CD4-positive, CD25-positive, alpha-beta regulatory T cell (primary cell): Measurements from ENCODE around the gene MARCHF4. TPM values are rescaled to one million over a fixed set of nuclear protein-coding genes. Genes with fewer than 3 reads are reported as not detected.

Source experiments
- ATAC-seq, 2 donors: fragments of 150-1000 bp; cut with Tn5 transposase; one replicate each; pipeline ENCODE4 v1.10.0; 2021; ENCODE audit warnings: low read depth in 2 of 2, moderate number of reproducible peaks in 2 of 2, moderate library complexity in 1 of 2
- DNase-seq, 3 donors: peaks; one replicate each; pipeline versions ENCODE4 v3.0.0 to v3.0.0-alpha.2; 2012 to 2022; ENCODE audit warnings: mixed read lengths in 1 of 3
- H3K27ac ChIP-seq: one replicate; pipeline ENCODE4 v1.7.0; 2013; ENCODE audit warnings: mild to moderate bottlenecking, low read length; ENCODE audit not compliant: insufficient read depth, poor library complexity, severe bottlenecking
- H3K27me3 ChIP-seq: one replicate; pipeline ENCODE4 v1.7.0; 2013; ENCODE audit warnings: low read length; ENCODE audit not compliant: control insufficient read depth, insufficient read depth
- H3K36me3 ChIP-seq: one replicate; pipeline ENCODE4 v1.7.0; 2013; ENCODE audit warnings: mild to moderate bottlenecking, low read length, moderate library complexity; ENCODE audit not compliant: control insufficient read depth, insufficient read depth
- H3K4me1 ChIP-seq: 2 replicates; pipeline ENCODE4 v1.7.0; 2013; ENCODE audit warnings: mild to moderate bottlenecking, low read length; ENCODE audit not compliant: insufficient read depth, control insufficient read depth, poor library complexity, severe bottlenecking
- H3K4me3 ChIP-seq: one replicate; pipeline ENCODE4 v1.7.0; 2013; ENCODE audit warnings: low read depth, mild to moderate bottlenecking, low read length, moderate library complexity
- H3K9me3 ChIP-seq, 2 experiments: 1 replicate in 1 of 2; 2 replicates in 1 of 2; pipeline ENCODE4 v1.7.0; 2013; ENCODE audit warnings: low read length in 2 of 2, mild to moderate bottlenecking in 1 of 2, moderate library complexity in 1 of 2; ENCODE audit not compliant: control insufficient read depth in 2 of 2
- H3K27ac Mint-ChIP-seq, 3 donors: one replicate each; pipeline ENCODE4 v1.8.0; 2020 to 2022; ENCODE audit warnings: mild to moderate bottlenecking in 3 of 3, mixed read lengths in 3 of 3, moderate library complexity in 2 of 3
- H3K27me3 Mint-ChIP-seq: one replicate; pipeline ENCODE4 v1.8.0; 2022; ENCODE audit warnings: mild to moderate bottlenecking, mixed read lengths
- H3K36me3 Mint-ChIP-seq: one replicate; pipeline ENCODE4 v1.8.0; 2020; ENCODE audit warnings: mixed read lengths
- H3K4me1 Mint-ChIP-seq, 4 donors: one replicate each; pipeline ENCODE4 v1.8.0; 2020 to 2022; ENCODE audit warnings: mixed read lengths in 4 of 4, mild to moderate bottlenecking in 1 of 4
- H3K4me3 Mint-ChIP-seq, 4 donors: one replicate each; pipeline ENCODE4 v1.8.0; 2020 to 2022; ENCODE audit warnings: mild to moderate bottlenecking in 4 of 4, mixed read lengths in 4 of 4, moderate library complexity in 3 of 4
- H3K9me3 Mint-ChIP-seq, 7 donors: one replicate each; pipeline ENCODE4 v1.8.0; 2020 to 2022; ENCODE audit warnings: mixed read lengths in 7 of 7, mild to moderate bottlenecking in 3 of 7, moderate library complexity in 2 of 7
- polyA plus RNA-seq, 4 donors: library from polyadenylated mRNA; unstranded; fragments of 300-500 nt; fragmentation: Illumina TruSeq; gene quantifications; one replicate each; pipeline ENCODE4 v1.2.3, GENCODE V29; 2021
- total RNA-seq: library from RNA; stranded (reverse); gene quantifications from one replicate; pipeline ENCODE4 v1.2.3, GENCODE V29; 2022

Gene MARCHF4
- total and polyA plus RNA-seq, 5 donors from 2014 or later, result not detected

- no peak for ATAC-seq
- Histone ChIP-seq H3K27me3 (no peaks in the 10 kb centered on the region), H3K9me3 (no peaks in the 10 kb centered on the region), H3K27ac (no peak overlapping the region), H3K36me3 (peaks cover 26% of the 10 kb centered on the region), H3K4me1 (peaks cover 15% of the 10 kb centered on the region), H3K4me3 (peak overlapping the region; percentile 13)
- peaks cover 0 to 2% (median 0%) of the 10 kb centered on the region in 7 donors for H3K9me3 Mint-ChIP-seq
- H3K36me3 Mint-ChIP-seq, result peaks cover 21% of the 10 kb centered on the region
- H3K4me1 Mint-ChIP-seq, result peaks cover 17 to 55% (median 38%) of the 10 kb centered on the region in 4 donors
- no peak for DNase-seq
- H3K27me3 Mint-ChIP-seq, result peaks cover 4% of the 10 kb centered on the region
- H3K27ac Mint-ChIP-seq, result peak overlapping the region in 1 of 3 donors; percentile 73
- peak overlapping the region; percentile 79 to 99 (median 94) for H3K4me3 Mint-ChIP-seq
Measured at GRCh38 chr2:216413882-216414281, 41.6 kb upstream of the MARCHF4 start.

- peak within 1 kb of the TSS; percentile 75 for H3K4me3 ChIP-seq
- Mint-ChIP-seq H3K9me3 (peaks cover 0 to 2% (median 0%) of the 10 kb centered on the region in 7 donors), H3K4me1 (peaks cover 10 to 50% (median 25%) of the 10 kb centered on the region in 4 donors), H3K4me3 (peak within 1 kb of the TSS; percentile 91 to 99 (median 98)), H3K36me3 (peaks cover 12% of the 10 kb centered on the region), H3K27me3 (peaks cover 4% of the 10 kb centered on the region), H3K27ac (peak within 1 kb of the TSS; percentile 94 to 98 (median 95))
- no peaks in the 10 kb centered on the region for H3K27me3 ChIP-seq
- ATAC-seq, result peak; percentile 93
- DNase-seq, result peak; percentile 98 to 99 (median 98)
- H3K4me1 ChIP-seq, result peaks cover 15% of the 10 kb centered on the region
- no peaks in the 10 kb centered on the region for H3K9me3 ChIP-seq
- peak within 1 kb of the TSS; percentile 82 for H3K27ac ChIP-seq
- H3K36me3 ChIP-seq, result peaks cover 20% of the 10 kb centered on the region
Measured at GRCh38 chr2:216412022-216412999, 40.0 kb upstream of the MARCHF4 start, which contains the start of gene SMARCAL1. TSS of gene SMARCAL1 (plus strand) at chr2:216412484. CDS start at chr2:216414705, 2,221 bp downstream.

- peak overlapping the region in 2 of 4 donors; percentile 19 to 38 for H3K4me3 Mint-ChIP-seq
- peaks cover 6 to 43% (median 20%) of the 10 kb centered on the region in 4 donors for H3K4me1 Mint-ChIP-seq
- Histone ChIP-seq H3K27me3 (no peaks in the 10 kb centered on the region), H3K4me3 (no peak overlapping the region), H3K36me3 (peaks cover 9% of the 10 kb centered on the region), H3K27ac (no peak overlapping the region), H3K9me3 (no peaks in the 10 kb centered on the region), H3K4me1 (peaks cover 15% of the 10 kb centered on the region)
- H3K36me3 Mint-ChIP-seq, result peaks cover 8% of the 10 kb centered on the region
- H3K27me3 Mint-ChIP-seq, result peaks cover 10% of the 10 kb centered on the region
- H3K27ac Mint-ChIP-seq, result peak overlapping the region in 2 of 3 donors; percentile 9 to 24
- DNase-seq (peak in 1 of 3 donors; percentile 76), ATAC-seq (no peak)
- H3K9me3 Mint-ChIP-seq, result peaks cover 0 to 2% (median 0%) of the 10 kb centered on the region in 7 donors
Measured at GRCh38 chr2:216410550-216410949, 38.3 kb upstream of the MARCHF4 start.

GRCh38 chr2:216408426-216409290 is 36.4 kb upstream of the MARCHF4 start:
- H3K36me3 Mint-ChIP-seq, result peaks cover 3% of the 10 kb centered on the region
- peaks cover 0 to 2% (median 0%) of the 10 kb centered on the region in 7 donors for H3K9me3 Mint-ChIP-seq
- H3K27me3 Mint-ChIP-seq, result peaks cover 14% of the 10 kb centered on the region
- H3K4me1 ChIP-seq, result peaks cover 15% of the 10 kb centered on the region
- H3K36me3 ChIP-seq, result no peaks in the 10 kb centered on the region
- H3K9me3 ChIP-seq, result no peaks in the 10 kb centered on the region
- peaks cover 4 to 31% (median 15%) of the 10 kb centered on the region in 4 donors for H3K4me1 Mint-ChIP-seq
- H3K27me3 ChIP-seq, result no peaks in the 10 kb centered on the region
- DNase-seq, result no peak
- no peak overlapping the region for H3K27ac ChIP-seq
- no peak overlapping the region for H3K4me3 Mint-ChIP-seq
- no peak overlapping the region for H3K27ac Mint-ChIP-seq
- no peak overlapping the region for H3K4me3 ChIP-seq
- ATAC-seq, result no peak

GRCh38 chr2:216406826-216407225 is 34.5 kb upstream of the MARCHF4 start:
- H3K36me3 Mint-ChIP-seq, result peaks cover 3% of the 10 kb centered on the region
- H3K9me3 Mint-ChIP-seq, result no peaks in the 10 kb centered on the region
- peaks cover 14% of the 10 kb centered on the region for H3K27me3 Mint-ChIP-seq

GRCh38 chr2:216405588-216405987 is 33.3 kb upstream of the MARCHF4 start:
- Histone ChIP-seq H3K4me1 (peaks cover 4% of the 10 kb centered on the region), H3K36me3 (no peaks in the 10 kb centered on the region), H3K27me3 (no peaks in the 10 kb centered on the region)

More at GRCh38 chr2:216406826-216407225, 34.5 kb upstream of the MARCHF4 start:
- Mint-ChIP-seq H3K4me1 (peaks cover 0 to 19% (median 5%) of the 10 kb centered on the region in 4 donors), H3K27ac (no peak overlapping the region), H3K4me3 (no peak overlapping the region)
- Histone ChIP-seq H3K27ac (no peak overlapping the region), H3K36me3 (no peaks in the 10 kb centered on the region), H3K27me3 (no peaks in the 10 kb centered on the region), H3K4me3 (no peak overlapping the region), H3K4me1 (peaks cover 6% of the 10 kb centered on the region), H3K9me3 (no peaks in the 10 kb centered on the region)
- ATAC-seq (no peak), DNase-seq (no peak)

GRCh38 chr2:216404010-216404618 is 31.8 kb upstream of the MARCHF4 start:
- Mint-ChIP-seq H3K4me3 (no peak overlapping the region), H3K27ac (no peak overlapping the region), H3K4me1 (peaks cover 0 to 7% (median 0%) of the 10 kb centered on the region in 4 donors), H3K9me3 (no peaks in the 10 kb centered on the region), H3K36me3 (peaks cover 3% of the 10 kb centered on the region), H3K27me3 (peaks cover 10% of the 10 kb centered on the region)
- H3K36me3 ChIP-seq, result no peaks in the 10 kb centered on the region
- H3K4me3 ChIP-seq, result no peak overlapping the region
- DNase-seq (peak; percentile 14 to 53 (median 47)), ATAC-seq (peak in 1 of 2 donors; percentile 63)
- no peaks in the 10 kb centered on the region for H3K27me3 ChIP-seq
- H3K4me1 ChIP-seq, result no peaks in the 10 kb centered on the region
- no peaks in the 10 kb centered on the region for H3K9me3 ChIP-seq
- no peak overlapping the region for H3K27ac ChIP-seq

More at GRCh38 chr2:216405588-216405987, 33.3 kb upstream of the MARCHF4 start:
- Mint-ChIP-seq H3K27me3 (peaks cover 14% of the 10 kb centered on the region), H3K9me3 (no peaks in the 10 kb centered on the region), H3K4me1 (peaks cover 0 to 12% (median 2%) of the 10 kb centered on the region in 4 donors), H3K27ac (no peak overlapping the region), H3K36me3 (peaks cover 3% of the 10 kb centered on the region), H3K4me3 (no peak overlapping the region)
- ATAC-seq (no peak), DNase-seq (no peak)
- Histone ChIP-seq H3K4me3 (no peak overlapping the region), H3K27ac (no peak overlapping the region), H3K9me3 (no peaks in the 10 kb centered on the region)
